GM21717 (cell line): ENCODE data around the gene PAX5.

Experiments used
- ATAC-seq: cut with Tn5 transposase; IDR thresholded peaks from one replicate; pipeline ENCODE4 v1.9.1; 2021; ENCODE audit warnings: mild to moderate bottlenecking, moderate library complexity; ENCODE audit not compliant: unreplicated experiment

The PAX5 gene

DNA sequence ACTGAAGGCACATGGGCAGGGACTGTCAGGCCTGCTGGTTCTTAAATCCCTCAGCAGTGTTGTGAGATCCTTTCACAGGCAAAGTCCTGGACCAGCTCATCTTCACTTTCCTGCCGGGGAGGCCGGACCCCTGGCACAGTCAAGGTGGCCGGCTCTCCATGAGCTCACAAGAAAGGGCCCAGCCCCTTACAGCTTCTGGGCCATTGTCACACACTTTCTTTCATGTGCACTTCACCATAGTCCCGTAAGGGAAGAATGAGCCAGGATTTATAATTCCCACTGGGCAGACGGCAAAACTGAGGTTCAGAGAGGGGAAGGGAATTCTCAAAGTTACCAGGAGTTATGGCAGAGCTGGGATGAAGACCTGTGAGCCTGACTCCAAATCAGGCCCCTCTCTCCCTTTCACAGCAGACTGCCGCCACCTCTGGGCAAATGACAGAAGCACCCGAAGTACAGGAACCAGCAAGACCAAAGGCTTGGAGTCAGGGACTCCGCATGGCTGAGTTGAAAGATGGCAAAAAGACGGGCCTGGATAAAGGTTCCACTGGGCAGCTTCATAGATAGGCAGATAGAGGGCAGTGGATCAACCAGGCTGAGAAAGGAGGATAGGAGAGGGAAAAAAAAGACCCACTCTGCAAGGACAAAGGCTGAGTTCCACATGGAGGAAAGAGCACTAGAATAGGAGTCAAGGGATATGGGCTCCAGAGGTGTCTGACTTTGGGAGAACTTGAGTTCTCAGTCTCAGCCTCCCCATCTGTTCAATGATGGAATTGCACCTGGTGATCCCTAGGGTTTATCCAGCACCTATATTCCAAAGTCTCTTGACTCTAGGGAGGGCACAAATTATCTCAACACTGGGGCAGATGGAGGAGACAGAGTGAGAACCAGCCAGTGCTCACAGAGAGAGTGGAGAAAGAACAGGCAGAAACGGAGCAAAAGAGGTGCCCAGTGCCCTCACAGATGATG, 128.7 kb downstream of the PAX5 start:
- no peak for ATAC-seq

DNA sequence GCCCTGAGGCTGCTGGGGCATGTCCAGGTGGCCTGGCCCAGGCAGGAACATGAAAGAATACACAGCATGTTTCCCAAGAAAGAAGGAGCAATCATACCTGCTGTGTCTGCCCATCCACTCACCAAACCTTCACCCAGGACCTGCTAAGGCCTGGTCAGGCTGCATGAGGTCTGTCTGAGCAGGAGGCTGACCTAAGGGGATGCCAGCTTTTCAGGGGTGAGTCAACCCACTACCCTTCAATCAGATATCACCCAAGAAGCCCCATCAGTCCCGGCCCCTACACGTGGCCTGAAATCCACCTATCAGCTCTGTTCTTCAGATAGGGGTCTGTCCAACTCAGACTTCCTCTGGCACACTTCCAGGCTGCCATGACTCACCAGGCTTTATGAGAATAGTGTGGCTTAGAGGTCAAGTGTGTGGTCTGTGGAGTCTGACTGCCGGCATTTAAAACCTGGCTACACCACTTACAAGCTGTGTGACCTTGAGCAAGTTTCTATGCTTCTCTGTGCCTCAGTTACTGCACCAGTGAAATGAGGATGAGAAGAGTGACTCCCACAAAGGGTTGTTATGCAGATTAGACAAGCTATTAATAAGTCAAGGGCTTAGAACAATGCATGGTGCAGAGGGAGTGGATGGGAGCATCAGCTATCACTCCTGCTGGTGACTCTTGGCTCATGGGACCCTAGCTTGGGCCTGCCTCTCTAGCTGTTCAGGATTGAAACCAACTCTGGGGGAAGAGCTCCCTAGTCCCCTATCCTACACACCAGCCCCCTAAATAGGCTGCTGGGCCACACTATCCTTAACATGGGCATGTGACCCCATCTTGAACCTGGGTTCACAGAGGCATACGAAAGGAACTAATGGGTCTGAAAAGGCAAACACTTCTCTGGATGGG, 130.3 kb downstream of the PAX5 start:
- peak; percentile 54 for ATAC-seq

DNA sequence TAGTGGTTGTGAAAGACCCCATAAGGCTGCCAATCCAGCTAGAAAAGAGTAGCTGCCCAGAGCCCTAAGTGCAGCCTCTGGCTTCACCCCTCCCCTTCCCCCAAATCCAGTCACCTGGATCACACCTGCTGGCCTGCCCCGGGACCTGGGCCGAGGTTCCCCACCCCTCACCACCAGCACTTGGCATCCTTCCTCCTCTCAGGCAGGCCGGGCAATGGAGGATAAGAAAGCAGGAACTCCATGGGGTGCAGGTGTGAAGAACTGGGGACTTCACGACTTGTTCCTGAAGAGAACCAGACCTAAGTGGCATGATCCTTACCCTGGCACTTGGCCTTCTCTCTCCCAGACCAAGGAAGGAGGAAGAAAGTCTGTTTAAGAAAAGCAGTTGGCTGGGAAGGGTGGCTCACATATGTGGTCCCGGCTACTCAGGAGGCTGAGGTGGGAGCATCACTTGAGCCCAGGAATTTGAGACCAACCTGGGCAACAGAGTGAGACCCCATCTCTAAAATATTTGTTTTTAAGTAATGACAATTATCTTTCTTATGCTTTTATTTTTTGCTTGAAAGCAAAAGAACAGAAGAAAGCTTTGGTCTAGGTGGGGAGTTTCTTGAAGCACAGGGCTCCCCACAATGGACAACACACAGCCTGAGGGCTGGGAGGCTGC, 131.1 kb downstream of the PAX5 start:
- ATAC-seq = no peak

DNA sequence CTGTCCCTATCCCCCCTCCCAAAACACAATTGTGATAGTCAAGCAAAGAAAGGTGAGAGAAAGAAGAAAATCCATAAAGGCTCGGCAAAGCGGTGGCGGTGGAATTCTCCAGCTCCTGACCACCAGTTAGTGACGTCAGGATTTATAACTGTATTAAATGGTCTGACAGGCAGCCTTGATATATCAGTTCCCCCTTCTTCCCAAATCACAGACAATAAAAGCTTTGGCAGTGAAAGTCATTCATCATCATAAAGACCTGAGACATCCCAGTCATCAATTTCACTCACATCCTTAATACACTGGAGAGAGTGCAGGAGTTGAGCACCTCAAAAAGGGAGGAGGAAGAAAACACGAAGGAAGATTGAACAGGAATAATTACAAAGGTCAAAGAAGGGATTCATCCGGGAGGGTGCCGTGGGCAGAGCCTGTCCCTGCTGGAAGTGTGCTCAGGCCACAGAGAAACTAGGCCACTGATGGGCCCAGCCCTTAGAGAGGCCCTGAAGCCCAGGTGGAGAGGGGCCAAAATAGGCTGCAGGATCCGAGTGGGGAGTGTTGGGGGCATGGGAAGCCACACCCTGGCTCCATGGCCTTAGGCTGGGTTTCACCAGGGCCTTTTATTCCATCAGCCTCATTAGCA, 131.9 kb downstream of the PAX5 start:
- ATAC-seq = no peak

DNA sequence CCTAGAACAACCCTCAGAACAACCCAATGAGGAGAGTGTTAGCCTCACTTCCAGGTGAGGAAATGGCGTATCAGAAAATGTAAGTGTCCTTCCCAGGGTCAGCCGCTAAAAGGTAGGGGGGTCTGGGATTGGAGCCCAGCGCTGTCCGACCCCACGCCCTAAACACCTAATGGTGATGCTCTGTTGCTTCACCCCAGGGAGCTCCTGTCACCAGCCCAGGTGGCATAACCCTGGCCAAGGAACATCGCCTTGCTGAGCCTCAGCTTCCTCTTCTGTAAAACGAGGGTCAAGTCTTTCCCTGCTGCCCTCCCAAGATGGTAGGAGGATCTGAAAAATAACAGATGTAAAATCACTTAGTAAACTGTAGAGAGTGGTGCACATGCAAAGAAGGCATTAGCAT, 132.5 kb downstream of the PAX5 start:
- no peak for ATAC-seq

DNA sequence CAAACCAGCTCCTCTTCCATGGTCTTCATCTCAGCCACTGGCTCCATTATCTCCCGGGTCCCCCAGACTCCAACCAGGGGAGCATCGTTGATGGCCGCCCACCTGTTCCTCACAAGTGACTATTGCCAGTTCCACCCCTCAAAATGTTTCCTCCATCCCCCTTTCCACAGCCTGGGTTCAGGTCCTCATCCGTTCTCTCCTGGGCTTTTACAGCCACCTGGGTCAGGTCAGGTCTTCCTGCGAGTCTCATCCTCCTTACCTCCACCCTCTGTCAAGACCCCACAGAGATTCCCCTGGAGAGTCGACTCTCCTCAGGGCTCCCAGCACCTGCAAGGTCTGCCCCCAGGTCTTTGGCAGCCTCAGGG, 133.2 kb downstream of the PAX5 start:
- ATAC-seq = no peak

DNA sequence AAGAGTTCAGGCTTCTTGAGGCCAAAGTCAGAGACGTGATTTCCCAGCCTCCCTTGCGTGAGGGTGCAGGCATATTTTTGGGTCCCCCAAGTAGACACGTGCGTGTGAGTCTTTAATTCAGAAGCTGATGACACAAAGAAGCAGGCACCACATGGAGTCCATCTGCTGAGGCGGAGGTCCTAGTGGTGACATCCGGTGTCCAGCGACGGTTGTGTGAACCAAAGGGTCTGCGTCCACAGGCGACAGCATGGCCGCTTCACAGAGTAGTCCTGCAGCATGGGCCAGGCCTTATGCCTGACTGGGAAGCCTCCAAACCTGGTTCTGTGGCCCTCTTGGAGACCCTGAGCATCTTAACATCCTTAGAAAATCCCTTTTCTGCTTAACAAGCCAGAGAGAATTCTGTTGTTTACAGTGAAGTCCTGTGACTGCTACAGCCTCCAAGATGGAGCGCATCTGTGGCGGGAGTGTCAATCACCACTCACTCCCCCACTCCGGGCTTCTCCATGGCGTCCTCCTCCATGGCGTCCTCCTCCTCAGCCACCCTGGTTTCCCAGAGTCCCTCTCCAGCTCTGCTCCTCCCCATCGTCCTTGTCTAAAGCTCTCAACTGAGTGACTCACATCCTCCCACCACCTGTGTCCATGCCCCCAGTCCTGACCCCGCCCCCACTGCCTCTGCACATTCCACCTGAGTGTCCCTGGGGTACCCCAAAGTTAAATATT, 133.8 kb downstream of the PAX5 start:
- ATAC-seq = no peak

DNA sequence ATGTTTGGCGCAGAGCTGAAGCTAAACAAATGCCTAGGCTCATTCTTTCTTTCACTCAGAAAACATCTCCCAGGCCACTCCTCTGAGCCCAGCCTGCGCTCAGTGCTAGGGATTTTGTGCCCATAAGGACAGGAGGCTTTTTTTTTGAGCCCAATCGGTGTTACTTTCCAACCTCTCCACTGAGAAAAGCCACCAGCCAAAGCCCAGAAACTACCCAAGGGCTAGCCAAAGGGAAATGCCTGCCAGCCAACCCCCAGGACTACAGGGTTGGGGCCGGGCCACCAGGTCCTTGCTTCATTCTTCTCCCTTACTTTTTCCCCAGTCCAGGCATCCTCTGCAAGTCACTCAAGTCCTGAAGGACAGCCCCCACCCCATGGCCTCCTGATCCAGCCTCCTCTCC, 134.7 kb downstream of the PAX5 start:
- no peak for ATAC-seq

DNA sequence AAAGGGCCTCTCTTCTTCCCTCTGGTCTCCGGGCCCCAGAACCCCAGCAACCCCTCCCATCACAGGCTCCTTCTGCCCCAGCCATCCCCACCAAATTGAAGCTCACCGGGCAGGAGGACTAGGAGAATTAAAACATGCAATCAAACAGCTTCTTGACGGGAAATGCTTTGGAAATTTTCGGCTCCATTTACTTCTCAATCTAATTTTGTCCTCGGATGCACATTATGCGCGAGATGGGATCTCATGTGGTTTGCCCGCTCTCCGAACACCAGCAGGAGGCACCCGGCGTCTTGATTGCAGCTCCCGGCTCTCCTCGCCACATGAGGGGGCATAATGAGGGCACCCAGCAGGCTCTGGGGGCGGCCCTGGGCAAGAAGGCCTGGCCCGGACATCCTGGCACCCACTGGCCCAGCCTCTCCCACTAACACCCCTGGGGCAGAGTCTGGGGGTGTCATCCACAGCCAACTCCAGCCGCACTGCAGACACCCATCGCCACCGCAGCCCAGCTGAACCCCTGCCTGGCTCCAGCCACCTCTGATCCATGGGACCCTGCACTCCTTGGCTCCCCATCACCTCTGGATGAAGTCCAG, 135.5 kb downstream of the PAX5 start:
- no peak for ATAC-seq

DNA sequence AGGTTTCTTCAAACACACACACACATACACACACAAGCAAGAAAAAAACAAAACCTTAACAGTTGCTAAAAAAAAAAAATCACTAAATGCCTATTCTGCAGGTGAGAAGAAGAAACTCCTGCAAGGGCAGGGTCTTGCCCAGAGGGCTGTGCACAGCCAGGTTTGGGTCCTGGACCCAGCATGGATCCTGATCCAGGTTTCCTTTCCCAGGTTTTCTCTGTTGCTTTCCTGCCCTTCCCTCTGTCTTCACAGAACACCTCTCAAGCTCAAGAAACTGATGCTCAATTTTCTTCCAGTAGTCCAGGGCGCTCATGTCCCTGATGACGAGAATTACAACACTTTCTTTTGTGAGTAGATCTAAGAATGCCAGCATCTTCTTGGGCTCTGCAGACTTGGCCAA, 136.6 kb downstream of the PAX5 start:
- ATAC-seq = no peak

DNA sequence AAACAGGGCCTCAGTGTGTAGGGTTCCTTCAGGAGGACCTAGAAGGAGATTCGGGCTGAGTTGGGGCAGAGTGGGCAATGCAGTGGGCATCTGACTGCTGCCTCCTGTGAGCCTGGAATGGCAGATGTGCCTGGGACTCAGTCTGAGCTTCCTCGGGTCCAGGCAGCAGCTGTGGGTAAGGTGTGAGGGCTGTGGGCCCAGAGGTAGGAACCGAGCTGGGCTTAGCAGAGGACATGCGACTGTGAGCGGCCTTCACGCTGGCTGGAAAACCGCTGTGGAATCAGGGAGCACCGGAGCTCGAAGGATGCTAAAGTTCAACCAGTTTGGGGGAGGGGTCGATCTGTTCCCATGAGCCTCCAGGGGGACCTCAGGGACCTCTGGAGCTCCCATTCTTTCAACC, 137.0 kb downstream of the PAX5 start:
- ATAC-seq = no peak

DNA sequence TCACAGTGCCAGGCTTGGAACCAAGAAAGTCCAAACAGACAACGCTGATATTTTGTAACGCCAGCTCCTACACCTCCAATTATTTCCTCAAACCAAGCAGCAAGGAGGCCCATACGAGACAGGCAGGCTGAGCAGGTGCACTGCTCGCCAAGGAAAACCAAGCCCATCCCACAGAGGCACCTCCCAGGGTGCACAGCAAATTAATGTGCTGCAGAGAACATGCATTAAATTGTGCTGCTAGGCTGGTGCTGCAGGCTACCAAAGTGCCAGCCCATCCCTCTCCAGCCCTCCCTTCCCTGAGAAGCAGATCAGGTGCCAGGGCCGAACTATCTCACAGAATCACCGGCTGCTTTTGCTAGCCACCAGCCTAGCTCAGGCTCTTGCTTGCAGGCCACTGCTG, 137.8 kb downstream of the PAX5 start:
- no peak for ATAC-seq

DNA sequence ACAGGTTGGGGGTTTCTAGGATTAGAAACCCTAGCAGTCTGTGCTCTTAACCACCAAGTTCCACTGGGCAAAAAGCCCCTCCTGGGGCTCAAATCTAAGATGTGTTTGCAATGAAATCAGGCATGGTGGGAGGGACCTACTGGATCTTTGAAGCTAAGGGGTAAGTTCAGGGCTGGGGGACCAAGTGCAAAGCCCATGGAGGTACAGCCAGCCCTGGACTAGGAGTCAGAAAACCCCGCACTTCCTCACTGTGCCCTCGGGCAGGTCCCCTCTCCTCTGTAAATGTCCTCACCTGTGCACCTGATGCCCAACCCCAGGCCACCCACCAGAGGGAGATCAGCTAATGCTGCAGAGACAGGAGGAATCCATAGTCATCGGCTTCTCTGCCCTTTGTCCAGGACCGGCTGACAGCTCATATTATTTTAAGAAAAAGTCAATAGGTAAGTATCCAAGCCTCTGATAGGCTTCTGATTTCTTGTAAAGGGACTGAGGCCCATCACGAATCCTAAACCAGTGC, 138.3 kb downstream of the PAX5 start:
- no peak for ATAC-seq

DNA sequence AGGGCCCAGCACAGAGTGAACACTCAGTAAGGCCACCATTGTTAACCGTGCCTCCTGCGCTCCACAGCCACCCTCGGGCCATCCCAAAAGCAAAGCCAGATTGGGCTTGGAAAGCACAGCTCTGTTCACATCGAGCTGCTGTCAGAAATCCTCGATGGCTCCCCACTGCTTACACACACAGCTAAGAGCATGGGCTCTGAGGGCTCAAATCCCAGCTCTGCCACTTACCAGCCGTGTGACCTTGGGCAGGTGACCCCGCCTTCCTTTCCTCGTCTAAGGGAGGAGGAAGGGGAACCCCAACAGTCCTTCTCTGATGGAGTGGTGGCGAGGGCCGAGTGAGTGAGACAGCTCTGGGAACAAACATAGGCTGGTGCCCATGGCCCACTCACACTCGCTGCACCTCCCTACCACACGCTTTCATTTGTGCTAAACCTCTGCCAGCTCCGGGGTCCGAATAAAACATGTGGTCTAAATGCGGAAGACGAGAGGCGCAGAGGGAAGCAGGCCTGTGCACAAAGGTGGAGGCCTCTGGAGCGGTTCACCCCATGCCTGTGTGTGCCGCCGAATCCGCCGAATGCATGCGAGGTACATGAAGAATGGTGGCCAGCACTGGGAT, 139.3 kb downstream of the PAX5 start:
- no peak for ATAC-seq

DNA sequence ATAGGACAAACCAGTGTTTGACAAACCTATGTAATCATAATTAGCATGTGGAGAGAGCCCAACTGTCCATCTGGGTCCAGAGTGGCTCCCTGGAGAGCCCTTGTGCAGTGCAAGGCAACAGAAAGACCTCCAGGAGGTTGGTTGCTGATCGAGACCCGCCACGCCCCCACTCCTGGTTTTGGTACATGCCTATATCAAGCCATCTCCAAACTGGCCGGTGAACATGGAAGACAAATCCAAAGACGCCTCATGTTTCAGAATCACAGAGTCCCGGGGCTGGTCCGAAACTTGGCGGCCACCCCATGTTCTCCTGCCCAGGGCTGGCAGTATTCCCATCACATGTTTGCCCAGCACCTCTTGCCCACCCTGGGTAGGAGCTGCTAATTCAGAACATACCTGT, 140.2 kb downstream of the PAX5 start:
- ATAC-seq = no peak

DNA sequence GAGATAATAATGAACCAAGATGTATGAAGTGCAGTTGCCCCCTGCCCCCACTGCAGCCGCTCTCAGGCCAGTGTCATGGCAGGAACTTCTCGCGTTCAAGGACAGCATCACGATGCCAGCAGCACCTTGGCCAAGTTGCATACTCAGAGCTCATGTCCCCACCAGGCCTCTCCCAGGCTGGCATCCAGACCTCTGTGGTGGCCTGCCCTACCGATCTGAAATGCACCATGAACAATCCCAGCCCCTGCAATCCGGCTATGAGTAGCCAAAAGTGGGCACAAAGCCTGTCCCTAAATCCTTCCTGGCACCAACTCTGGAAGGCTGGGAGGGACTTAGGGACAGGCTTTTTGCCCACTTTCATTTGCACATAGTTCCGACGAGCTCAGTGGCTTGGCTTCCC, 140.9 kb downstream of the PAX5 start:
- ATAC-seq = no peak

DNA sequence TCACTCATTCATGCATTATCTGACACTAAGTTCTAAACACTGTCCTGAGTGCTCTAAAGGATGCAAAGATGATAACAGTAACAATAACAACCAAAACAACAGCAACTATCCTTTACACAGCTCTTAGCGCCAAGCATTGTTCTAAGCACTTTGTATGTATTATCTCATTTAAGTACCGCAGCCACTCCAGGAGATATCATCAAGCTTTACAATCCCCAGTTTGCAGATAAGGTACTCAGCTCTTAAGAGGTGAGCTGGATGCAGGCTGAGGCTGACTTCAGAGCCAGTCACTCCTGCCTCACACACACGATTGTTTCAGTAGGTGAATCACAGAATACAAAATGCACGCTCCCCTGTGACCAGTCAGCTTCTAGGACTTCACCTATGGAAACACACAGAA, 141.8 kb downstream of the PAX5 start:
- ATAC-seq = no peak

DNA sequence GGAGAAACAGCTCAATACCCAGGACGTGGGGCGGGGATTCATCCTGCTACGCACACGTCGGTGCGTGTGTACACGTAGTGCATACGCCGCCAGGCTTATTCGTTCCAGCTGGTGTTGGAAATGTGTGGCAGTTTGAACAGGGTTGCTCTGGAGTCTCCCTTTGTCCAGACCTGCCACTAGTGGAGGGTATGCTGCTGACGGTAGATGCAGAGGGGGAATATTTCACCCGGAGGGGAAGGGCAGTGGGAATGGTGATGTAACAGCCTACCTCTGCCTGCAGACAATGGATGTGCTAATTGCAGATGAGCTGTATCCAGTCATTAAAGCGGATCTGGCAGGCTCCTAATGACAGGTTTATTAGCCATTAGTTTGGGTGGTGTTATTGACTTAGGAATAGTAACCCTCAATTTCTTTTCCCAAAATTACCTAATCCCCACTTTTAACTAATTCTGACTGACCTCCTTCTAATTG, 142.7 kb downstream of the PAX5 start:
- no peak for ATAC-seq

DNA sequence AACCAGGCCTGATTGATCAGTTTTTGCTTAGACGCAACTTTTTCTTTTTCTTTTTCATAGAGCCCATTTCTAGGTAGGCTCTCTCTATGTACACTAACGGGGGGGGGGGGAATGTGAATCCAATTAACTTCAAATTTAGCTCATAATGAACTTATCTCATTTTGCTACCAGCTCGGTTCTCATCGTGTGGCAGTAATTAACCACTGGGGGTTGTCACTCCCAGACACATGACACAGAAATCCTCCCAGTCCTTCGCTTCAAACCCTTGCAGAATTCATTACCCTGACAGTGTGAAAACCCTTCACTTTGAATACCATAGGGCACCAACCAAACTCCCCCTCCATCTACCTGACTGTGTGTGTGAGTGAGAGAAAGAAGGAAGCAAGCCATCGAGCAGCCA, 144.2 kb downstream of the PAX5 start:
- no peak for ATAC-seq
